AG04449 (cell line): ENCODE measurements around the gene SMPDL3B.

ENCODE experiments used
- CTCF ChIA-PET: fragments of 350-600 bp; formaldehyde crosslinking; extraction: SDS; loops from one replicate; lab custom pipeline; 2021; ENCODE audit warnings: antibody characterized with exemption; lab: Yijun Ruan, JAX
- POLR2A ChIA-PET: fragments of 400-600, 350-600 bp; formaldehyde crosslinking; extraction: SDS; loops from one replicate; lab custom pipeline; 2020; ENCODE audit warnings: antibody characterized with exemption, inconsistent platforms; lab: Yijun Ruan, JAX
- DNase-seq: peaks from one replicate; pipeline ENCODE4 v3.0.0-alpha.2; 2010; ENCODE audit warnings: low read depth, low spot score
- H3K4me3 ChIP-seq: 2 replicates; pipeline ENCODE4 v1.5.1; 2011; ENCODE audit warnings: low read depth, mild to moderate bottlenecking, control low read depth, low read length
- TF ChIP-seq, protein P1 (sequence below): IDR thresholded peaks from one replicate; pipeline ENCODE4 v1.5.1; 2011; ENCODE audit warnings: mild to moderate bottlenecking, moderate library complexity, low read length, control low read depth, inconsistent platforms; ENCODE audit not compliant: insufficient read depth; ENCODE audit errors: missing control alignments

Gene SMPDL3B

DNA sequence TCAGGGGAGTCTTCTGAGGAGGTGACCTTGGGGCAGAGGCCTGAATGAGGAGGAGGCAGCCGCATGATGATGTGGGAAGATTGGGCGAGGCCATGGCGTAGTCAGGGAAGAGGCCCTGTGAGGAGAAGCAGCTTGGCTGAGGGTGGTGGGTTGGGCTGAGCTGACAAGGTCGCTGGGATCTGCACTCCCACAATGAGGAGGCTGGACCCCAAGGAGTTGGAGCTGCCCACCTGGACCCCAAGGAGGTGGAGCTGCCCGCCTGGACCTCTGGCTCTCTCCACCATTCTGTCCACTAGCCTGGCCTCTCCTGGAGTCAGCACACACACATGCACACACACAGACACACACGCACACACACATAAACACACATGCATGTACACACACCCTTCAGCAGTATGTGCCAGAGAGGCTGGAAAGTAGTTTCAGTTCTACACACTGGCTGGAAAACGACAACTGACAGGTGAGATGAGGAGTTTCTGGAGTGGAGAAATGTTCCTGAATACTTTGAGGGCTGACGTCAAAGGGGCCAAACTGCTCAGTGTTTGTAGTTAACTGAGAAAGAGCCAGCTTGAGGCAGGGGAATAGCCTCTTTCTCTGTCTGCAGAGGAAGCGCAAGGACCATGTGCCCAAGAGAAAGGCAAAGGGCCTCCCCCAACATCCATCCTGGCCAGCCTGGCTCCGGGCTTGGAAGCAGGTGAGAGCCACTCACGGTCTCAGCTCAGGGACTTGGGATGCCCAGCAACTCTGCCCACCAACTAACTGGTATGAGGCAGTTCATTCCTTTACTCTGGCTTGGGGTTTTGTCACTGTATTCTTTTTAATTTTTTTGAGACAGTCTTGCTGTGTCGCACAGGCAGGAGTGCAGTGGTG, 7.1 kb downstream of the SMPDL3B start:
- DNase-seq: no peak
- ChIA-PET POLR2A (no interaction called here), CTCF (interaction anchor here (2.1 to 5.2 kb wide), 3 partner anchors 30 to 39 kb away, joined by 7 to 45 read pairs (median 7); no protein-coding TSS in a partner anchor)
- TF ChIP-seq, protein P1, sequence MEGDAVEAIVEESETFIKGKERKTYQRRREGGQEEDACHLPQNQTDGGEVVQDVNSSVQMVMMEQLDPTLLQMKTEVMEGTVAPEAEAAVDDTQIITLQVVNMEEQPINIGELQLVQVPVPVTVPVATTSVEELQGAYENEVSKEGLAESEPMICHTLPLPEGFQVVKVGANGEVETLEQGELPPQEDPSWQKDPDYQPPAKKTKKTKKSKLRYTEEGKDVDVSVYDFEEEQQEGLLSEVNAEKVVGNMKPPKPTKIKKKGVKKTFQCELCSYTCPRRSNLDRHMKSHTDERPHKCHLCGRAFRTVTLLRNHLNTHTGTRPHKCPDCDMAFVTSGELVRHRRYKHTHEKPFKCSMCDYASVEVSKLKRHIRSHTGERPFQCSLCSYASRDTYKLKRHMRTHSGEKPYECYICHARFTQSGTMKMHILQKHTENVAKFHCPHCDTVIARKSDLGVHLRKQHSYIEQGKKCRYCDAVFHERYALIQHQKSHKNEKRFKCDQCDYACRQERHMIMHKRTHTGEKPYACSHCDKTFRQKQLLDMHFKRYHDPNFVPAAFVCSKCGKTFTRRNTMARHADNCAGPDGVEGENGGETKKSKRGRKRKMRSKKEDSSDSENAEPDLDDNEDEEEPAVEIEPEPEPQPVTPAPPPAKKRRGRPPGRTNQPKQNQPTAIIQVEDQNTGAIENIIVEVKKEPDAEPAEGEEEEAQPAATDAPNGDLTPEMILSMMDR: no peak
- no peak overlapping the region for H3K4me3 ChIP-seq

DNA sequence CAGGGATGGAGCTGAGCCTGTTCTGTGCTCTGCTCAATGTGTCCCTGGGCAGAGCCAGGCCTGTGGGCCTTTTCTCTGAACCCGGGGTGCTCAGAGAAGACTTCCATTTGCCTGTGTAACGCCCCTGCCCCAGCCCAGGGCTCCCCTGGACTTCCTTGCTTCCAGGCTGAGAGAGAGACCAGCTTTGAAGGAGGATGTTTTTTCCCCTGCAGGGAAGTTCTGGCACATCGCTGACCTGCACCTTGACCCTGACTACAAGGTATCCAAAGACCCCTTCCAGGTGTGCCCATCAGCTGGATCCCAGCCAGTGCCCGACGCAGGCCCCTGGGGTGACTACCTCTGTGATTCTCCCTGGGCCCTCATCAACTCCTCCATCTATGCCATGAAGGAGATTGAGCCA, 10.2 kb downstream of the SMPDL3B start:
- no peak for DNase-seq
- H3K4me3 ChIP-seq: no peak overlapping the region
- ChIA-PET CTCF (interaction anchor here (1.3 to 1.5 kb wide), 3 partner anchors 8 to 35 kb away, joined by 3 to 4 read pairs (median 3); no protein-coding TSS in a partner anchor), POLR2A (no interaction called here)
- TF ChIP-seq, protein P1: no peak

GRCh38 chr1:27949027-27949426, 14.2 kb downstream of the SMPDL3B start:
- TF ChIP-seq, protein P1: no peak
- DNase-seq: no peak
- CTCF ChIA-PET: interaction anchor here (0.7 to 0.9 kb wide), 2 partner anchors 9 to 10 kb away, joined by 3 to 6 read pairs; no protein-coding TSS in a partner anchor
- POLR2A ChIA-PET: no interaction called here
- no peak overlapping the region for H3K4me3 ChIP-seq

GRCh38 chr1:27951396-27951795, 16.6 kb downstream of the SMPDL3B start:
- no peak for DNase-seq
- ChIA-PET POLR2A (interaction anchor here (0.7 kb wide), 1 partner anchor 78 kb away, joined by 3 read pairs; no protein-coding TSS in a partner anchor), CTCF (interaction anchor here (0.7 to 2.7 kb wide), 2 partner anchors 12 to 14 kb away, joined by 3 to 11 read pairs; no protein-coding TSS in a partner anchor)

DNA sequence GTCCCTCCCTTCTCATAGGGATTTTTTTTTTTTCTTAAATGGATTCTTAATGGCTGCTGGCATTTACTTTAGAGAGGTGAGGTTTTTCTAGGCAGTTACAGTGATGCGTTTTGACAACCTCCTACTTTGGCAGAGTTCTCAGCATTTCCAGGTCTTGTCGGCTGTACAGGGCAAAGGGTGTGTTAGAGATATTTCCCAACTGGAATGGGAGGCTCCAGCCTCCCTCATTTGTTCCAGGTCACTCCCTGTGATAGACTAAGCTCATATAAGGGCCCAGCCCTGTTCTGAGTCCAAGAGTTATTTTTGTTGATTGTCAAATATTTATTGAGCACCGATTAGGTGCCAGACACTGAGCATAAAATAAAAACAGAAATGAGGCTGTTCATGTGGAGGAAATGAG, 17.3 kb downstream of the SMPDL3B start:
- H3K4me3 ChIP-seq: no peak overlapping the region
- TF ChIP-seq, protein P1: no peak
- CTCF ChIA-PET: interaction anchor here (2.7 kb wide), 1 partner anchor 12 kb away, joined by 11 read pairs; no protein-coding TSS in a partner anchor
- POLR2A ChIA-PET: no interaction called here
- no peak for DNase-seq

More at GRCh38 chr1:27951396-27951795, 16.6 kb downstream of the SMPDL3B start:
- no peak overlapping the region for H3K4me3 ChIP-seq
- TF ChIP-seq, protein P1: no peak

GRCh38 chr1:27954186-27954585, 19.4 kb downstream of the SMPDL3B start:
- TF ChIP-seq, protein P1: no peak
- CTCF ChIA-PET: interaction anchor here (1.8 kb wide), 1 partner anchor 14 kb away, joined by 4 read pairs; no protein-coding TSS in a partner anchor
- POLR2A ChIA-PET: no interaction called here
- no peak for DNase-seq
- H3K4me3 ChIP-seq: no peak overlapping the region
